CD8-positive, alpha-beta memory T cell (primary cell): ENCODE data around the gene TOP3B. TPM values are rescaled to one million over a fixed set of nuclear protein-coding genes. Genes with fewer than 3 reads are reported as not detected.

ENCODE experiments used
- CTCF ChIA-PET: fragments of 350-600 bp; sonication (Branson Sonifier 250); formaldehyde crosslinking; loops from one replicate; lab custom pipeline; 2021; ENCODE audit warnings: antibody characterized with exemption; lab: Charles Lee
- POLR2A ChIA-PET: fragments of 350-600 bp; sonication (Branson Sonifier 250); formaldehyde crosslinking; loops from one replicate; lab custom pipeline; 2021; ENCODE audit warnings: antibody characterized with exemption; lab: Charles Lee
- DNase-seq, 5 donors: peaks; one replicate each; pipeline versions ENCODE4 v3.0.0 to v3.0.0-alpha.2; 2020 to 2022; ENCODE audit warnings: mixed read lengths in 1 of 5
- H3K27ac ChIP-seq: one replicate; pipeline ENCODE4 v1.7.0; 2013; ENCODE audit warnings: low read depth, mild to moderate bottlenecking, low read length, moderate library complexity
- H3K27me3 ChIP-seq: 2 replicates; pipeline ENCODE4 v1.7.0; 2013; ENCODE audit warnings: low read length, mild to moderate bottlenecking; ENCODE audit not compliant: insufficient read depth, poor library complexity, severe bottlenecking
- H3K36me3 ChIP-seq: 2 replicates; pipeline ENCODE4 v1.7.0; 2013; ENCODE audit warnings: mild to moderate bottlenecking, low read length, moderate library complexity; ENCODE audit not compliant: insufficient read depth
- H3K4me1 ChIP-seq: 2 replicates; pipeline ENCODE4 v1.7.0; 2013; ENCODE audit warnings: mild to moderate bottlenecking, low read length, moderate library complexity; ENCODE audit not compliant: insufficient read depth
- H3K4me3 ChIP-seq: 2 replicates; pipeline ENCODE4 v1.7.0; 2013; ENCODE audit warnings: mild to moderate bottlenecking, low read length
- H3K9me3 ChIP-seq: 2 replicates; pipeline ENCODE4 v1.7.0; 2013; ENCODE audit warnings: mild to moderate bottlenecking, low read length
- H3K27ac Mint-ChIP-seq, 8 donors: one replicate each; pipeline ENCODE4 v1.8.0; 2020 to 2021; ENCODE audit warnings: mixed read lengths in 8 of 8, mild to moderate bottlenecking in 6 of 8, inconsistent platforms in 3 of 8, moderate library complexity in 3 of 8
- H3K27me3 Mint-ChIP-seq, 2 donors: one replicate each; pipeline ENCODE4 v1.8.0; 2020 to 2021; ENCODE audit warnings: mixed read lengths in 2 of 2, mild to moderate bottlenecking in 1 of 2, moderate library complexity in 1 of 2
- H3K36me3 Mint-ChIP-seq, 3 donors: one replicate each; pipeline ENCODE4 v1.8.0; 2020 to 2021; ENCODE audit warnings: mixed read lengths in 3 of 3, inconsistent platforms in 1 of 3, mild to moderate bottlenecking in 1 of 3
- H3K4me1 Mint-ChIP-seq, 3 donors: one replicate each; pipeline ENCODE4 v1.8.0; 2020 to 2021; ENCODE audit warnings: mixed read lengths in 3 of 3, inconsistent platforms in 1 of 3, mild to moderate bottlenecking in 1 of 3
- H3K4me3 Mint-ChIP-seq, 7 donors: one replicate each; pipeline ENCODE4 v1.8.0; 2020 to 2021; ENCODE audit warnings: mixed read lengths in 7 of 7, mild to moderate bottlenecking in 6 of 7, moderate library complexity in 4 of 7, inconsistent platforms in 2 of 7
- H3K9me3 Mint-ChIP-seq, 5 donors: one replicate each; pipeline ENCODE4 v1.8.0; 2020 to 2022; ENCODE audit warnings: mixed read lengths in 5 of 5, mild to moderate bottlenecking in 3 of 5, moderate library complexity in 2 of 5, inconsistent platforms in 1 of 5
- polyA plus RNA-seq: library from polyadenylated mRNA; unstranded; fragments of 300-500 nt; fragmentation: Illumina TruSeq; gene quantifications from one replicate; pipeline ENCODE4 v1.2.3, GENCODE V29; 2021
- total RNA-seq, 2 experiments: library from RNA; stranded (reverse); gene quantifications; one replicate each; pipeline ENCODE4 v1.2.3, GENCODE V29; 2021

TOP3B gene
- total and polyA plus RNA-seq, 3 experiments from 2014 or later = 17.3 to 36.9 (median 30.1) TPM

DNA sequence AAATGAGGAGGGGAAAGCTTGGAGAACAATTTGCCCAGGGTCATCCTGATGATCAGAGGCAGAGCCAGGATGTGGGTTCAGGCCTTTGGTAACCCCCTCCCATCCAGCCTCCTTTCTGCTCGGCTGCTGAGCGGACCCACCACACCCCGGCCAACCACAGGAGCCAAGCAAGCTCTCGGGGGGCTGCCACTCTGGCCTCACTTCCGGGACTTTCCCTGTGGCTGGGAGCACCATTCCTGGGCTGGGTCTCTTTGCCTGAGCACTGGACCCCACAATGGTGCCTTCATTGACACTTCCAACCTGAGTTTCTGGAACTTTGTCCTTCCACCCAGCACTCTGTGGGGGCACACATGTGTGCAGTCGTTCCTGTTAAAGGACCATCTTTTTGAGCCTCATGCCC lies 9.8 kb downstream of the TOP3B start:
- no peaks in the 10 kb centered on the region for H3K9me3 Mint-ChIP-seq
- H3K27me3 Mint-ChIP-seq = no peaks in the 10 kb centered on the region
- peaks cover 58% of the 10 kb centered on the region for H3K36me3 ChIP-seq
- no peak overlapping the region for H3K4me3 ChIP-seq
- H3K9me3 ChIP-seq = no peaks in the 10 kb centered on the region
- no peak overlapping the region for H3K4me3 Mint-ChIP-seq
- ChIA-PET POLR2A (no interaction called here), CTCF (interaction anchor here (0.8 to 1.5 kb wide), 9 partner anchors 9 to 56 kb away, joined by 3 to 18 read pairs (median 4); partner anchors contain the start of gene TOP3B)
- peaks cover 8 to 18% (median 14%) of the 10 kb centered on the region in 3 donors for H3K4me1 Mint-ChIP-seq
- no peak overlapping the region for H3K27ac Mint-ChIP-seq
- H3K27ac ChIP-seq = no peak overlapping the region
- H3K27me3 ChIP-seq = no peaks in the 10 kb centered on the region
- no peaks in the 10 kb centered on the region for H3K4me1 ChIP-seq
- peaks cover 0 to 81% (median 14%) of the 10 kb centered on the region in 3 donors for H3K36me3 Mint-ChIP-seq
- DNase-seq = peak in 1 of 5 donors; percentile 28

DNA sequence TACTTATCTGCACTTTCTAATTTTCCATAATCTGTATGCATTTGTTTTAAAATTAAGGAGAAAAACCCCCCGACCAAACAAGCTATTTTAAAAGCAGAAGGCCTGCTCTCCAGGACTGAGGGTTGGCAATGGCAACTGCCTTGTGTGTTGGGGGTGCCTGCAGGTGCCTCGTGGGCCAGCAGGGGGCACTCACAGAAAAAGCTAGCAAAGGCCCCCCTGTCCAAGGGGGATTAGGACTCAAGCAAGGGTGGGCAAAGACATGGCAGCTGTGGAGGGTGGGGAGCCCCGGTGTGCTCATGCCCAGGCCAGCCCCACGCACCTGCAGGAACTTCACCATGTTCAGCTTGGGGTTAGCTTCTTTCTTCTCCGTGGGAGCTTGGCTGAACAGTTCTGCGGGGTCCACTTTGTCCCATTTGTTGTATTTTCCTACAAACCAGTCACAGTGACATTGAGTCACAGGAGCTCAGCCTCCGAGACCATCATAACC lies 10.3 kb downstream of the TOP3B start:
- H3K9me3 ChIP-seq = no peaks in the 10 kb centered on the region
- DNase-seq = peak; percentile 28 to 63 (median 30)
- H3K27ac Mint-ChIP-seq = no peak overlapping the region
- no peaks in the 10 kb centered on the region for H3K9me3 Mint-ChIP-seq
- peaks cover 8 to 13% (median 10%) of the 10 kb centered on the region in 3 donors for H3K4me1 Mint-ChIP-seq
- CTCF ChIA-PET = interaction anchor here (0.8 to 1.5 kb wide), 9 partner anchors 10 to 55 kb away, joined by 3 to 18 read pairs (median 4); partner anchors contain the start of gene TOP3B
- H3K27me3 Mint-ChIP-seq = no peaks in the 10 kb centered on the region
- peaks cover 0 to 84% (median 14%) of the 10 kb centered on the region in 3 donors for H3K36me3 Mint-ChIP-seq
- no peak overlapping the region for H3K27ac ChIP-seq
- POLR2A ChIA-PET = interaction anchor here (0.6 kb wide), 1 partner anchor 19 kb away, joined by 3 read pairs; no protein-coding TSS in a partner anchor
- H3K36me3 ChIP-seq = peaks cover 63% of the 10 kb centered on the region
- H3K4me3 Mint-ChIP-seq = no peak overlapping the region
- H3K4me3 ChIP-seq = no peak overlapping the region
- H3K27me3 ChIP-seq = no peaks in the 10 kb centered on the region
- H3K4me1 ChIP-seq = no peaks in the 10 kb centered on the region

DNA sequence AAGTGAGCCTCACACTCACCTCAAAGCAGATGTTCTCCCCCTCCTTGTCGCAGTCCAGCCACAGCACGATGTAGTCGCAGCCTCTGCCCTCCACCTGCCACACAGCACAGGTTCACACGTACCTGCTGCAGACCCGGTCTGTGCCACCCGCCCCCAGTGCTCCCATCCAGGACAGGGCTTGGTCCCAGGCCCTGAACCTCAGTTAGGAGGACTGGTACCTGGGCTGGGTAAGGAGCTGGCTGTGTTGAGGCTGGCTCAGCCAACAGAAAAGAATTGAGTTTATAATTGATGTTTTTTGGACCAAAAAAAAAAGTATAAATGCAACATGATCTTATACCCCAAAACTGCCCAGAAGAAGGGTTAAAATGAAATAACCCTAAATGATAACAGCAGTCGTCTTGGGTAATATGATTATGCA lies 10.7 kb downstream of the TOP3B start:
- Histone ChIP-seq H3K27me3 (no peaks in the 10 kb centered on the region), H3K9me3 (no peaks in the 10 kb centered on the region), H3K4me3 (no peak overlapping the region), H3K27ac (no peak overlapping the region), H3K4me1 (no peaks in the 10 kb centered on the region), H3K36me3 (peaks cover 67% of the 10 kb centered on the region)
- no peaks in the 10 kb centered on the region for H3K27me3 Mint-ChIP-seq
- H3K4me3 Mint-ChIP-seq = no peak overlapping the region
- H3K9me3 Mint-ChIP-seq = no peaks in the 10 kb centered on the region
- peaks cover 0 to 88% (median 14%) of the 10 kb centered on the region in 3 donors for H3K36me3 Mint-ChIP-seq
- no peak overlapping the region for H3K27ac Mint-ChIP-seq
- CTCF ChIA-PET = interaction anchor here (0.9 to 1.3 kb wide), 6 partner anchors 9 to 34 kb away, joined by 3 to 18 read pairs (median 6); partner anchors contain the start of gene TOP3B
- POLR2A ChIA-PET = interaction anchor here (0.6 kb wide), 1 partner anchor 19 kb away, joined by 3 read pairs; no protein-coding TSS in a partner anchor
- no peak for DNase-seq
- peaks cover 8 to 12% (median 10%) of the 10 kb centered on the region in 3 donors for H3K4me1 Mint-ChIP-seq

DNA sequence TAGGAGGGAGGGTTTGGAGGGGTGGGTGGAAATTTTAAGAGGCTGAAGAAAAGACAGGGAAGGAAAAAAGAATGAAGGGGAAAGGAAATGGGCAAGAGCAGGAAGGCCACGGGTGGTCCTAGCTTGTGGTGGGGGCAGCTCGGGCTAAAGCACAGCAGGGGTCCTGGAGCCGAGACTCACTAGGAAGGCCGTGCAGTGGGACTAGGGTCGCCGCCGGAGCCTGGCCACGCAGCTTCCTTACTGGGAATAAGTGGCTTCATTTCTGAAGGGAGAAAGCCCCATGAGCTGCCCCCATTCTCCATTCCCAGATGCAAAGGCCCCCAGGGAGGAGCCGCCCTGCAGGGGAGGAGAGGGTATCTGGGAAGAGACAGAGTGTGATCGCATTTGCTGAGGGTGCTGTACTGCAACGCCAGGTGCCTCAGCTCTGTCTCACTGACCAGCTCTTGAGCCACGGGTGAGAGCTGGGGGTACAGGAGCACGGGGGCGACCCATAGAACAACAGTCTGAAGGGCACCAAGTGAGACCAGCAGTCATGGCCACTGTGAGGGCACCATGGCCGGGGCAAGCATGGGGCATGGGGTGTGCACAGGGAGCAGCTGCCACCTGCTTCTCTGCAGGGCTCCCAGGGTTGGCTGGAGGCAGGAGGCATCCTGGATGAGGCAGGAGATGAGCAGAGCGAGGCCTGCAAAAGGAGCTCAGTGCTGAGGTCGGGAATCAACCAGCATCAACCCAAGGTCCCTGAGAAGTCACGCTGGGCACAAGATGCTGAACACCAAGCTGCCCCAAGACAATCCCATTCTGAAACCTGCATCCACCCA lies 11.6 kb downstream of the TOP3B start:
- ChIA-PET CTCF (no interaction called here), POLR2A (no interaction called here)
- Mint-ChIP-seq H3K4me3 (no peak overlapping the region), H3K4me1 (peaks cover under 1 to 7% (median 4%) of the 10 kb centered on the region in 3 donors), H3K36me3 (peaks cover 0 to 90% (median 14%) of the 10 kb centered on the region in 3 donors), H3K27ac (peak overlapping the region in 1 of 8 donors; percentile 8), H3K9me3 (no peaks in the 10 kb centered on the region), H3K27me3 (no peaks in the 10 kb centered on the region)
- H3K4me1 ChIP-seq = no peaks in the 10 kb centered on the region
- no peaks in the 10 kb centered on the region for H3K9me3 ChIP-seq
- H3K27me3 ChIP-seq = no peaks in the 10 kb centered on the region
- no peak overlapping the region for H3K4me3 ChIP-seq
- peaks cover 71% of the 10 kb centered on the region for H3K36me3 ChIP-seq
- H3K27ac ChIP-seq = no peak overlapping the region
- no peak for DNase-seq

DNA sequence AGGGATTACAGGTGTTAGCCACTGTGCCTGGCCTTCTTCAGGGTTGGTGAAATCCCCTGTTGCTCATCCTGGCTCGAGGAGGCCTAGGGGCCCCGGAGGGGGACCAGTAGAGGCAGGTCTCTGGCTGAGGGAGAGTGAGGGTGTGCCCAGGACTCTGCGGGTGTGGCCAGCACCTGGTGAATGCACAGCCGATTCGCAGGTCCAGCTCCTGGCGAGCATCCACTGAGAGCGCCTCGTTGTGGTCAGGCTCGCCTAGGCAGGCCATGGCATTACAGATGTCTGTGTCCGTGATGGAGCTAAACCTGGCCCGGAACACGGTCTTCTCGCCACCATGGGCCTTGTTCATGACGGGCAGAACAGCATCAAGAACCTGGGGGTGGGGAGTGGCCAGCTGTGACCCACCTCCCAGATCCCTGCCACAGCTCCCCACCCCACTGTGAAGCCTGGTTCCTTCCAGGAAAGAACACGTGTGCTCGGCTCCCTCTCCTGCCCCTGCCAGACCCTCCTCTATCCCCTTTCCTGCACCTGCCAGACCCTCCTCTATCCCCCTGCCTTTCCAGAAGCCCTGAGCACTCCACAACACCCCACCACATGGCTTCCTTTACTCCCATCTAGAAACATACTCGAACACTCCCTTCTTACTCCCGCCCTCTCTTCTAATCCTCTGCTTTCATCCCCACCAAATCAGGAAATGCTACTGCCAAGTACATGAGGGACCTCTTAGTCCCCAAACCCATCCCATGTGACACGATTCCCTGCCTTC lies 12.4 kb downstream of the TOP3B start:
- peaks cover 0 to 2% (median 2%) of the 10 kb centered on the region in 3 donors for H3K4me1 Mint-ChIP-seq
- POLR2A ChIA-PET = no interaction called here
- H3K4me1 ChIP-seq = no peaks in the 10 kb centered on the region
- CTCF ChIA-PET = interaction anchor here (0.8 kb wide), 1 partner anchor 58 kb away, joined by 4 read pairs; no protein-coding TSS in a partner anchor
- H3K9me3 Mint-ChIP-seq = no peaks in the 10 kb centered on the region
- H3K36me3 ChIP-seq = peaks cover 64% of the 10 kb centered on the region
- no peaks in the 10 kb centered on the region for H3K9me3 ChIP-seq
- no peak overlapping the region for H3K27ac ChIP-seq
- no peak overlapping the region for H3K4me3 Mint-ChIP-seq
- no peaks in the 10 kb centered on the region for H3K27me3 ChIP-seq
- DNase-seq = no peak
- H3K4me3 ChIP-seq = no peak overlapping the region
- peaks cover 0 to 86% (median 14%) of the 10 kb centered on the region in 3 donors for H3K36me3 Mint-ChIP-seq
- peak overlapping the region in 1 of 8 donors; percentile 8 for H3K27ac Mint-ChIP-seq
- no peaks in the 10 kb centered on the region for H3K27me3 Mint-ChIP-seq

DNA sequence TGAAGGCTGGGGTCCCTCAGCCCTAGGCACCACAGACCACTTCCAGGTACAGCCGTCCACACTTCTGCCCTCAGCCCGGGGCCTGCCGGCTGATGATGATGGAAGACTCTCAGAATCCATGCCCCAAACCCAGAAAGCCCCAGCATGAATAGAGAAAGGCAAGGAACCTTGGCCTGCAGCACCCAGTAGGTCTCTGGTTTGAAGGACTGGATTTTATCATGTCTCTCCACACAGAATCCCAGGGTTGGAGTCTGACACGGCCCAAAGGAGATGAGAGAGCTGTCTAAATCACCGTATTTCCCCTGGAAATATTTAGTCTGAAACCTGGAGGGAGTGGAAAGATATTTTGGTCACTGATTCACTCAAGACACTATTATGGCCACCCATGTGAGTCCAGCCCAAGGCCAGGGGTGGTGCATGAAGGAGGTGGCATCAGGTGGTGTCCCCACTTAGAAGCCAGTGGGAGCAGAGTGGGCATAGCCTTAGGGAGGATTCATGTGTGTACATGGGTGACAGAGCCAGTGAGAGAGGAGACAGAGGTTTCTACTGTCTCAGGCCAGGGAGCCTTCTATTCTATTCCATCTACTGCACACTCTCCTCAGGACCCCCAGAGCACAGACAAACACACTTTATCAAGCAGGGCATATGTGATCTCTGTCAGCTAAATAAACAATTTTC lies 14.0 kb downstream of the TOP3B start:
- Histone ChIP-seq H3K27ac (no peak overlapping the region), H3K4me1 (no peaks in the 10 kb centered on the region), H3K9me3 (no peaks in the 10 kb centered on the region), H3K4me3 (no peak overlapping the region), H3K27me3 (no peaks in the 10 kb centered on the region), H3K36me3 (peaks cover 58% of the 10 kb centered on the region)
- H3K27ac Mint-ChIP-seq = no peak overlapping the region
- peaks cover 0 to 86% (median 10%) of the 10 kb centered on the region in 3 donors for H3K36me3 Mint-ChIP-seq
- ChIA-PET POLR2A (no interaction called here), CTCF (no interaction called here)
- no peak for DNase-seq
- H3K9me3 Mint-ChIP-seq = no peaks in the 10 kb centered on the region
- H3K27me3 Mint-ChIP-seq = no peaks in the 10 kb centered on the region
- peaks cover 0 to 2% (median 2%) of the 10 kb centered on the region in 3 donors for H3K4me1 Mint-ChIP-seq
- H3K4me3 Mint-ChIP-seq = no peak overlapping the region

DNA sequence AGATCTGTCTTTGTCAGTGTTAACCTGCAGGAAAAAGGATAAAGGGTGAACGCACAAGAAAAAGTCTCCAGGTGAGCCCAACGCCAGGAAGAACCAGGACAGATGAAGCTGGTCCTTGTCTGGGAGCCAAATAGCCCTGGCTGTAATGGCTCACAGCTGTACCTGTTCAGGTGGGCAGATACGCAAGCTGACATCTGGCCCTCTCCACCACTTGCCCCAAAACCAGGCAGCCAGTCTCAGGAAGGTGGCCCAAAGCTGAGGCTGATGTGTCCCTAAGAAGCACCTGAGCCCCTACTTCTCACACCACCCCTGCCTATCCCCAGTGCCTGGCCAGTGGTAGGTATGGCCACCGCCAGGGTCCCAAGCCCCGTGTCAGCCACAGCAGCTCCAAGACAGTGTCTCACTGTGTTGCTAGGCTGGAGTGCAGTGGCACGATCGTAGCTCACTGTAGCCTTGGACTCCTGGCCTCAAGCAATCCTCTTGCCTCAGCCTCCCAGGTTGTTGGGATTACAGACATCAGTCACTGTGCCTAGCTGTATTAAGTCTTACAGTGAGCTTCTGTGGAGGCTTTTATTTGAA lies 14.8 kb downstream of the TOP3B start:
- Mint-ChIP-seq H3K27ac (peak overlapping the region in 1 of 8 donors; percentile 54), H3K27me3 (no peaks in the 10 kb centered on the region), H3K4me1 (peaks cover 0 to 2% (median 2%) of the 10 kb centered on the region in 3 donors), H3K36me3 (peaks cover 0 to 86% (median 14%) of the 10 kb centered on the region in 3 donors), H3K4me3 (no peak overlapping the region), H3K9me3 (no peaks in the 10 kb centered on the region)
- H3K27ac ChIP-seq = no peak overlapping the region
- H3K36me3 ChIP-seq = peaks cover 60% of the 10 kb centered on the region
- H3K27me3 ChIP-seq = no peaks in the 10 kb centered on the region
- H3K4me1 ChIP-seq = no peaks in the 10 kb centered on the region
- CTCF ChIA-PET = interaction anchor here (1.1 kb wide), 1 partner anchor 16 kb away, joined by 3 read pairs; no protein-coding TSS in a partner anchor
- no peaks in the 10 kb centered on the region for H3K9me3 ChIP-seq
- POLR2A ChIA-PET = no interaction called here
- no peak for DNase-seq
- H3K4me3 ChIP-seq = no peak overlapping the region
